Fibroblast of mammary gland (primary cell): Measurements from ENCODE around the gene FOXR2.

Experiments
- DNase-seq: peaks from one replicate; pipeline ENCODE4 v3.0.0-alpha.2; 2010; ENCODE audit warnings: low read depth
- H3K4me3 ChIP-seq: 2 replicates; pipeline ENCODE4 v1.5.1; 2011; ENCODE audit warnings: low read depth, mild to moderate bottlenecking, low read length, moderate library complexity; ENCODE audit not compliant: control insufficient read depth
- TF ChIP-seq, protein P1 (sequence below): conservative IDR thresholded peaks from 2 replicates; pipeline ENCODE4 v1.5.1; 2011; ENCODE audit warnings: low read depth, low read length, inconsistent platforms; ENCODE audit not compliant: control insufficient read depth, insufficient read depth

FOXR2 gene, protein sequence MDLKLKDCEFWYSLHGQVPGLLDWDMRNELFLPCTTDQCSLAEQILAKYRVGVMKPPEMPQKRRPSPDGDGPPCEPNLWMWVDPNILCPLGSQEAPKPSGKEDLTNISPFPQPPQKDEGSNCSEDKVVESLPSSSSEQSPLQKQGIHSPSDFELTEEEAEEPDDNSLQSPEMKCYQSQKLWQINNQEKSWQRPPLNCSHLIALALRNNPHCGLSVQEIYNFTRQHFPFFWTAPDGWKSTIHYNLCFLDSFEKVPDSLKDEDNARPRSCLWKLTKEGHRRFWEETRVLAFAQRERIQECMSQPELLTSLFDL

DNA sequence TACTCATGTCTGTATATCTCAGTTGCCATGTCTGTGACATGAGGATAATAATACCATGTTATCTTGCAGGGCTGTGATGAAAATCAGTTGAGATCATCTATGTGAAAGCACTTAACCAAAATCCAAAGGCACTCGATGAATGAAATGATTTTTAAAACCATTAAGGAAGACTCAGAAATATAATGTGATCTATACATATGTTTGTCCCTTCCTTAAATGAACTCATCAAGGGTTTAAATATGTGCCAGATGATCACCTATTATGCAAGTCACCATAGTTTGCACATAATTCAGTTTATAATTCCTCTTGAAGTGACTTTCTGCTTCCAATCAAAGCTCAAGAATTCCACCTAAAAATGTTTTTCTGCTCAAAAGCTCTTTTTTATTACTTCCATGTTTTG lies at the start of gene FOXR2:
FOXR2 (plus strand) TSS at position 301 of the 400 bp plus-strand sequence. CDS start 312 bp downstream, outside the sequence.
- TF ChIP-seq, protein P1, sequence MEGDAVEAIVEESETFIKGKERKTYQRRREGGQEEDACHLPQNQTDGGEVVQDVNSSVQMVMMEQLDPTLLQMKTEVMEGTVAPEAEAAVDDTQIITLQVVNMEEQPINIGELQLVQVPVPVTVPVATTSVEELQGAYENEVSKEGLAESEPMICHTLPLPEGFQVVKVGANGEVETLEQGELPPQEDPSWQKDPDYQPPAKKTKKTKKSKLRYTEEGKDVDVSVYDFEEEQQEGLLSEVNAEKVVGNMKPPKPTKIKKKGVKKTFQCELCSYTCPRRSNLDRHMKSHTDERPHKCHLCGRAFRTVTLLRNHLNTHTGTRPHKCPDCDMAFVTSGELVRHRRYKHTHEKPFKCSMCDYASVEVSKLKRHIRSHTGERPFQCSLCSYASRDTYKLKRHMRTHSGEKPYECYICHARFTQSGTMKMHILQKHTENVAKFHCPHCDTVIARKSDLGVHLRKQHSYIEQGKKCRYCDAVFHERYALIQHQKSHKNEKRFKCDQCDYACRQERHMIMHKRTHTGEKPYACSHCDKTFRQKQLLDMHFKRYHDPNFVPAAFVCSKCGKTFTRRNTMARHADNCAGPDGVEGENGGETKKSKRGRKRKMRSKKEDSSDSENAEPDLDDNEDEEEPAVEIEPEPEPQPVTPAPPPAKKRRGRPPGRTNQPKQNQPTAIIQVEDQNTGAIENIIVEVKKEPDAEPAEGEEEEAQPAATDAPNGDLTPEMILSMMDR: no peak
- no peak within 1 kb of the TSS for H3K4me3 ChIP-seq
- DNase-seq: no peak

DNA sequence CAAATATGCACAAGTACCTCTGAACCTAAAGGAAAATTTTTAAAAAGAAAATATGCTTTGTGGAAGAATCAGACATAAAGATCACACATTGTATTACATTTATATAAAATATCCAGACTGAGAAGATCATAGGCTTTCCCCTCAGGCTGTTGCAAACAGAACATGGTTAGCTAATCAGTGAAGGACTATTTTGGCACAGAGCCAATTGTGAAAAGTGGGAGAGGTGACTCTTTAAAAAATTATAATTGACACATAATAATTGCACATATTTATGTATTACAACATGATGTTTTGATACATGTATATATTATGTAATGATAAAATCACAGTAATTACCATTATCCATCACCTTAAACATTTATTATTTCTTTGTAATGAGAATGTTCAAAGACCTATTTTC lies 44.1 kb upstream of the FOXR2 start:
- TF ChIP-seq, protein P1: no peak
- no peak overlapping the region for H3K4me3 ChIP-seq
- no peak for DNase-seq

DNA sequence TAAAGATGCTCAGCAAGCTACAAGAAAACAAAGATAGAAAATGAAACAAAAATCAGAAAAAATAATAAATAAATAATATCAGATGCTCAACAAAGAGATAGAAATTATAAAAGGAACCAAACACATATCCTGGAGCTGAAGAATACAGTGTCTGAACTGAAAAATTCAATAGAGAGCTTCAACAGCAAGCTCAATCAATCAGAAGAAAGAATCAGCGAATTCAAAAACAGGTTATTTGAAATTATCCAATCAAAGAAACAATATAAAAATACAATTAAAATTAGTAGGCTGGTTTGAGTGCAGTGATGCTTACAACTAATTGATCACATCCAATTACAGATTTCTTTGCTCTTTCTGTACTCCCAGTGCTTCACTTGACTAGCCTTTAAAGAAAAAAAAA lies 40.8 kb upstream of the FOXR2 start:
- TF ChIP-seq, protein P1: no peak
- no peak for DNase-seq

DNA sequence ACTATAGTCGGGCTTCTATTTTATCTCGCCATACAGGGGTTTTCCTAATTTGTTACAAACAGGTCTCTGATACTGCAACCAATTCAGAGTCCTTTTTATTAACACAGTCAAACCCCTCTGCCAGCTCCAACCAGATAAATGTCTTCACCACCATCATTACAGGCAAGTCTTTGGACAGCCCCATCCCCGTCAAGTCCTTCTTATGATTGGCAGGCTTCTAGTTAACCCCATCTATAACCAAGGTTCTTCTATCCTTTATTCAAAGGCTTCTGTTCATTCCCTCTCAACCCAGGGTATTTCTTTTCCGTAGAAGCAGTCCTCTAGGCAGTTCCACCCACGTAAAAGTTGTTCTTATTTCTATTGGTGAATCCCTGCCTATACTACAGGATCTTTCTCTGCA lies 29.9 kb upstream of the FOXR2 start:
- TF ChIP-seq, protein P1: no peak
- no peak overlapping the region for H3K4me3 ChIP-seq

More for the DNA sequence above, 40.8 kb upstream of the FOXR2 start:
- H3K4me3 ChIP-seq: no peak overlapping the region

DNA sequence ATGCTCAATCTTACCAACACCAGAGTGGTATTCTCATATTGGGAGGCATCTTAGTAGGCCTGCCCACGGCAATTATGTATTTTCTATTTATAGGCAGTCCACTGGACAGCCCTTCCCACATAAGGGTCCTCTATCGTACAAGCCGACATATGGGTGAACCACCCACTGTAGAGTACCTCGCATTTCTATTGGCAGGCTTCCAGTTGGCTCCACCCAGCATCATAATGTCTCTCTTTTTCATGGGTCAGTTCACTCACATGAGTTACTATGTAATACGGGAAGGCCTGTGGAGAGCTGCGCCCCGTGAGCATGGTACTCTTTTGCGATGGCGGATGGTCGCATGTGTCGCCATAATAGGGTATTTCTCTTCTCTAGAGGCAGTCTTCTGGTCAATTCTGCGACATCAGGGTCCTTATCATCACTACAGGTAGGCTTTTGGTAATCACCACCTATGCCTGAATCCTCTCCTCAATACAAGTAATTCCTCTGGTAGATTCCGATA lies 29.4 kb upstream of the FOXR2 start:
- DNase-seq: no peak
- H3K4me3 ChIP-seq: no peak overlapping the region
- TF ChIP-seq, protein P1: no peak

More for the DNA sequence above, 29.9 kb upstream of the FOXR2 start:
- DNase-seq: no peak

DNA sequence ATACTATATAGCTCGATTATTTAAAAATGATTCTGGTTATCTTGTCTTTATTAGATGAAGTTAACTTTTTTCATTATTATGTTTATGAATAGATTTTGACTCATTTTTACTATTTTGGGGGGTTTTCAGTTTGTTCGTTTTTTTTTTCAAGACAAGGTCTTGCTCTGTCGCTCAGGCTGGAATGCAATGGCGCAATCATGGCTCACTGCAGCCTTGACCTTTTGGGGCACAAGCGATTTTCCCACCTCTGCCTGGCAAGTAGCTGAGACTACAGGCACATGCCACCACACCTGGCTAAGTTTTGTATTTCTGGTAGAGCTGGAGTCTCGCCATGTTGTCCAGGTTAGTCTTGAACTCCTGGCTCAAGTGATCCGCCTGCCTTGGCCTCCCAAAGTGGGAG lies 24.9 kb upstream of the FOXR2 start:
- no peak for DNase-seq
- TF ChIP-seq, protein P1: no peak
- H3K4me3 ChIP-seq: no peak overlapping the region

DNA sequence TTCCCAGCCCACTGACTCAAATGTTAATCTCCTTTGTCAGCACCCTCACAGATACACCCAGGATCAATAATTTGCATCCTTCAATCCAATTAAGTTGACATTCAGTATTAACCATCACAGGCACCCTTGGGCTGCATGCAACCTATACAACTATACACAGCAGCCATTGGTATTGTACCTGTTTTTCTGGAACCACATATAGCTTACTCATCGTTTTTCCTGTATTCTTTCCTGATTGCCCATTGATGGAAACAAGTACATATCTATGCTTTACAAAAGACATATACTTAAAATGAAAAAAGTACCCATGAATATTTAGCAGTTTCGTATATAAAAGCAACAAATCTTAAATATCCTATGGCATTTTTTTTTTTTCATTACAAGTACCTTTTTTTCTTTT lies 3.7 kb upstream of the FOXR2 start:
- DNase-seq: no peak
- TF ChIP-seq, protein P1: no peak
- no peak overlapping the region for H3K4me3 ChIP-seq
